GM18907 (cell line): ENCODE measurements around the gene TCF20.

Source experiments
- ATAC-seq: cut with Tn5 transposase; IDR thresholded peaks from one replicate; pipeline ENCODE4 v1.9.1; 2021; ENCODE audit warnings: mild to moderate bottlenecking, moderate library complexity; ENCODE audit not compliant: unreplicated experiment

TCF20 gene

DNA sequence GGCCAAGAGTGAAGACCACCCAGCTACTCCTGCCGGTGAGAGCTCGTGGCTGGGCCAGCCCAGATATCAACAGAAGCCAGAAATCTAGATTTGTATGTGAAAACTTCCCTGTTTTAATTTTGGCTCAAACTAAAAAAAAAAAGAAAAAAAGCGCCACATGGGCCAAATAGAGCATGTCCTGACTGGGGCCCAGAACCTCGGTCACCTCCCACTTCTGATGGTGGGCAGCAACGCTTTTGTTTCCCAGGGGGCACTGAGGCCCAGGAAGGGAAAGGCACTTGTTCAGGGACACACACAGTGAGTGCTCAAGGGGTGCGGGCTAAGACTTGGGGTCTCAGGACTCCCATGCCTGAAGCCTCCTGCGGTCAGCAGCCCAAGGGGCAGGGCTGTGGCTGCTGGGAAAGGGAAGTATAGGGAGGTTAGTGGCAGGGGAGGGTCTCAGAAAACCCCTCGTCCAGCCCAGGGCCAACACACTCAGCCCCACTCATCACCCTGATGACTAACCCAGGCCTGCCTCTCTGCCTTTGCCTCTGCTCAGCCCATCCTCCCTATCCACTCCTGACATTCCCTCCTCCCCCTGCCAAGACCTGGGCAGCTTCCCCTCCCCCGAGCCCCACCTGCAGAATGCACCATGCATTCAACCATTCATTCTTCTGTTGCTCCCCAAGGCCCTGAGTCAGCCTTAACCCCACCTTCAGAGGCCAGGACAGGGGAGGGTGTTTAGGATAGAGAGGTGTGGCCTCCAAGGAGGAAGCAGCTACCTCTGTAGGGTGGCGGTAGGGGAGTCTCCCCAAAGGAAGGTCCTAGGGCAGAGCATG, 30.0 kb upstream of the TCF20 start:
- no peak for ATAC-seq

DNA sequence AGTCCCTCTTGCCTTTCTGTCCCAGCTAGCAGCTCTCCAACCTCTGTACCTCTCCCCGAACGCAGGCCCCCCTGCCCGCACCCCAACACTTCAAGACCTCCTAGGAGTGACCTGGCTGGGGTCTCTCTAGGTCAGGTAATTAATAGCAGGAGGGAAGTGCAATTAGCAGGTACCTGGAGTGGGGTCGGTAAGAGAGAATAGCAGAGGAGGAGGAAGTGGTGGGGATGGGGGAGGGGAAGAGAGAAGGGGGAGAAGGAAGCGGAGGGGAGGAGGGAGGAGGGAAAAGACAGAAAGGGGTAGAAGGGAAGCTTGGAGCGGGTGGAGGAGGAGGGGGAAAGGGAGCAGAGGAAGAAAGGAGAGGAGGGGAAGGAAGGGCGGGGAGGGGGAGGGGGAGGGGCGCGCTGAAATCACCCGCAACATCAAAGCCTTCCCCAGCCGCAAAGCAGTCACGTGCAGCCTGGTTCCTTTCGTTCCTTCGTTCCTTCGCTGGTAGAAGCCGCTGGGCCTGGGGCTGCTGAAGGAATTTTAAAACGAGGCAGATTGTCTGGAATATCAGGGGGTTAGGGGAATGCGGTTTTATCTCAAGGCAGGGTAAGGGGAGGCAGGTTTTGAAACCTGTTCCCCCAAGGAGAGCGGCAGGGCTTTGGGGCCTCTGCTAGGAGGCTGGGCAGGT, 29.3 kb upstream of the TCF20 start:
- no peak for ATAC-seq

GRCh38 chr22:42298746-42299145, 28.3 kb upstream of the TCF20 start:
- no peak for ATAC-seq

DNA sequence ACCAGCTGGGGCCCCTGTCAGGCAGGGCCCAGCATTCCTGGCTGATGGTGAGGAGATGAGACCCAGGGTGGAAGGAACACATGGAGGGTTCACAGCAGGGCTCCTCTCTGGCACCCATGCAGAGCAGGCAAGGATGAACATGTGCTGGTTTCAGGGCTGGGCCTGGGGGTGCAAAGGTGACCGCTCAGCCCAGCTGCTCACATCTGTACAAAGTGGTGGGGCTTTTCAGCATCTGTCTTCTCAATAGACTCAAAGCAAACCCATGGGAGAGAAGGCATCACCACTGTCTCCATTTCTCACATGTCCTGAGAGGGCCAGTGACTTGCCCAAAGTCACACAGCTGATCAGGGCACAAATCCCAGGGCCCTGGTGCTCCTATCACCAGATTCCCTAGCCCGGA, 27.3 kb upstream of the TCF20 start:
- no peak for ATAC-seq

DNA sequence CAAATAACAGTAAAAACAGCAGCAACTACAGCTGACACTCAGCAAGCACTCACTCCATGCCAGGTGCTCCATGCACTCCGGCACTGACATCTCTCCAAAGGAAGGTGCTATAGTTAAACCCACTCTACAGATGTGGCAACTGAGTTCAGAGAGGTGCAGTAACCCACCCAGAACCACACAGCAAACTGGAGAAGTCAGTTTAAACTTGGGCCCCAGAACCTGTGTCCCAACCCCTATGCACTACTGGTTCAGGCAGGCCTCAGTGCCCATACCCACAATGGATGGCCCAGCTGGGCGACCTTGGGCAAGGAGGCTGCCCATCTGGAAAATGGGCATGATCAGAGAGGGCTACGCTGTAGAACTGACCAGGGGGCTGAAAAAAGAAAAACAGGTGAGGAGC, 26.4 kb upstream of the TCF20 start:
- ATAC-seq: no peak

DNA sequence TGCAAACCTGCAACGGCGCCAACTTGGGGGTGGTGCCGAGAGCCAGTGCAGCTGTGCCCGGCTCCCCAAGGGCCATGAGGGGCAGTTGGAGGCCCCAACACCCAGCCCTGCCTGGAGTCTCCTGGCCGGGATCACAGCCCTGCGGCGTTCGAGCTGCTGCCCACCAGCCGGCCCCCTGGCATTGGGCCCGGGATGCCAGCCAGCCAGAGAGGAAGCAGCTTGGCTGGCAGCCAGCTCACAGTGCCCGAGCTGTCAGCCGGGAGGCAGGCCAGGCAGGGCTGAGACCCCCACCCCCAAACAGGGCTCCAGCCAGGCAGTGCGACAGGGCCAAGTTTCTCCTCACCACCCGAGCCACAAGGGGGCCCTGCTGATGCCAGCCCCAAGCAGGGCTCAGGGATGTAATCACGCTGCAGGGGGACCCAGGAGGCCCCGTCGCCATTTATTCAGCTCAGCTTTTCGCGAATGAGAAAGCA, 26.0 kb upstream of the TCF20 start:
- ATAC-seq: no peak

DNA sequence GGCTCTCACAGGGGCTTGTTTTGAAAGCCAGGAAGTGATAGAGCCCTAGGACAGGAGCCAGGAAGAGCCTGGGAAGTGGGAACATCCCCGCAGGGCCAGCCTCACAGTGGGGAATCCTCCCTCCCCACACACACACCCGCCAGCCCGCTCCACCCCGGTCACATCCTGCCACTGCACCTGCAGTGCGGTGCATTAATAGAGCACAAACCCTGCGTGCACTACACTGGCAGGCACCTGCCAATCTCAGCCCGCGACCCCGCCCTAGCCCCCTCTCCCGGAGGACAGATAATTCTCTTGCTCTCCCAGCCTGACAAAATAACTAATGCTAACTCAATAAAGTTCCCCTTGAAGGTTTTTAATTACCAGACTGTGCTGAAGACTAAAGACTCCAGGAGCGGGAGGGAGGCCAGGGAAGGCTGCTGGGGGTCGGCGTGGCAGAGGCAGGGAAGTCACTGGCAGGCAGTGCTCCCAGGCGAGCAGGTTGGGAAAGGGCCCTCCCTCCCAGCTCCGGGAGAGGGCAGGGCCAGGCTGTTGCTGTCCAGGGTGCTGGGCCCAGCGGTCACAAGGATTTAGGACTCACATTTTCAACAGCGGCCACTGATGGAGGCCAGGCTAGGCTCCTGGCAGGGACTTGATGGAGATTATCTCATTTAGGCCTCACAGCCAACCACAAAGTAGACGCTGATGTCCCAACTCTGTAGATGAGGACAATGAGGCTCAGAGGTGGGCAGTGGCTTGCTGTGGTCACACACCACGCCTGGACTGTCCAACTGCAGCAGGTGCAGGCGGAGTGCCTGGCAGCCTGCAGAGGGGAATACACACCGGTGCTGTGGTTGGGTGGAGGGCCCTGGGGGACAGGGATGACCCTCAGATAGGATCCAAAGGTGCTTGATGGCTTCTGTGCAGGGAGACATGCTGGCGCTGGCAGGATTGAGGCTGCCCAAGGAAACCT, 23.9 kb upstream of the TCF20 start:
- ATAC-seq: no peak

DNA sequence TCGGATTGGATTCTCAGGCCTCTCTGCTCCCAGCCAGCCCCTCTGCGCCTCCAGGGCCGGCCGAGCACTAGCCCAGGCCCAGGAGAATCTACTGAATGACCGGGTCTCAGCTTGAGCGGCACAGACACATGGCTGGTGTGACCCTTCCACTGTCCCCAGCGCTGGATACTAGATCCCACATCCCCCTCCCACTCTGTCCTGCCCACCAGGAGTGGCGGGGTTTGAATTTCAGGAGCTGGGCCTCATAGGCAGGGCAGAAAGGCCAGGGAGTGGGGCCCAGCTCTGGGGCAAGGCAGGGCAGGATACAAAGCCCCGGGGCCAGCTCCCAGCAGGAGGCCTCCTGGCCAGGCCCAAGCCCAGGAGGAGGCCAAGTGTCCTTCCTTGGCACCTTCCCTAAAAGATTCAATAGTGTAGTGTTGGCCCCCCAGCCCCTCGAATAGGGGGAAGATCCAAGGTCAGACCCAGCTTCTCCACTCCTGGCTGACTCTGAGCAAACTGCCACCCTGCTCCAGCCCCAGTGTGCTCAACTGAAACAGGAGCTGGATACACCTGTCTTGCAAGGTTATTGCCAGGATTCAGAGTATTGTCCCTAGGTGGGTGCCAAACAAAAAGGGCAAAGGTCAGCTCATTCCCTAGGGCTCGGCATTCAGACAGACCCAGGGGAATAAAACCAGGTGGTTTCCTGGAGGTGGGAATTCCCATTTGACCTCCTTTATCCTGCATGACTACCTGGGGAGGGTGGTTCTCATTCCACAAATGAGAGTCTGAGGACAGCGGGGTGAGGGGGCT, 22.5 kb upstream of the TCF20 start:
- no peak for ATAC-seq

DNA sequence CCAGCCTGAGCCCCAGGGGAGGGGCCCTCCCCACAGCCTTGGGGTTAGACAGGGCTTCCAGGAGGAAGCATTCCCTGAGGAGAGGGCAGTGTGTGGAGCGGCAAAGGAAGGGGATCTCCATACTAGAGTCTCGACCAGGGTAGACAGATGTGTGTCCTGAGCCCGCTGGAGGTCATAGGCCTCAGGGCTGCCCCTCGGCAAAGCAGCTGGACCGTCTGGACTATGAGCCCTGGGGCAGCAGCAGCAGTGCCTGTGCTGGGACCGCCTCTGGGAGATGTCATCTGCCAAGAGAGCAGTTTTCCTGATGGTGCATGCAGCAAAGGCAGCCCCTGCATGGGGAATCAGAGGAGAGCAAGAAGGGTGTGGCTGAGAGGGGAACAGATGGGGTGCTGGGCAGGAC, 20.8 kb upstream of the TCF20 start:
- ATAC-seq: no peak

GRCh38 chr22:42289671-42290541, 19.5 kb upstream of the TCF20 start:
- no peak for ATAC-seq

DNA sequence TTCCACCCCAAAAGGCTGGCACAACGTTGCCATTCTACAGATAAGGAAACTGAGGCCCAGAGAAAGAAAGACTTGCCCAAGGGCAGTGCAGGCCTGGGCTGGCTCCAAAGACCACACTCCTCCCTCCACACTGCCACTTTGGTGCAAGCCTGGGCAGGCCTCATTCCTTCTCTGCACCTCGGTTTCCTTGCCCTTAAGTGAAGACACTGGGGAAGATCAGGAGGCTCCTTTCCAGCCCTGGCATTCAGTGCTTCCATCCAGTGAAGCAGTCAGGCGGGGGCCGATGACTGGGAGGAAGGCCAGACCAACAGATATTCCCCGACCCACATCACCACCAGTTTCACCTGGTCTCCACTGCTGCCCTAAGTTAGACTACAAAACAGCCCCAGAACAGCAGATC, 18.3 kb upstream of the TCF20 start:
- ATAC-seq: no peak

DNA sequence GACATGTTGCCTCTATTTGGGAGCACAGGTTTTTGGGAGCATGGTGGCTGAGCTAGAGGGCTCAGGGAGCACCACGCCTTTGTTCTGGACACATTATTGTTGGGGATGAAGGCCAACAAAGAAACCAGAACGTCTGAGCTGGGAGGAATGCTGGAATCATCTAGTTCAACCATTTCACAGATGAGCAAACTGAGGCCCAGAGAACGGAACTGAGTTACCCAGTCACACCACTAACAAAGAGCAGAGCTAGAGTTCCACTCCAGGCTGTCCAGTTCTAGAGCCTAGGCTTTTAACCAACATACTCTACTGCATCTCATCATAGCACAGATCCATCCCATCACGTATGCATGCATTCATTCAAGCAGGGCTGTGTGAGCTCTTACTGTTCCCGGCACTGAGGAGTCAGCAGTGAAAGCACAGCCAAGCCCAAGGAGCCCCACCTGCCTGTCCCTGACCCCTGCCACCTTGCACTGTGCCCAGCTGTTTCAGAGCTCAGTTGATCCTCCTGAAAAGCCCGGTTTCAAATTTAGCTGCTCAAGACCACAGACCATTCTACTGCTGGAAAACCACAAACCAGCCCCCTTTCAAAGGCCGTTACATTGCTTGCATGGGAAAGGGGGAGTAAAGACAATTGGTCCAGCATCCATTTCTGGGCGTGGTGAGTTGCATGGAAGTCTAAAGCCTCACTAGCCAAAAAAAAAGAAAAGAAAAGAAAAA, 16.9 kb upstream of the TCF20 start:
- ATAC-seq: no peak

- ATAC-seq: no peak
These were observed 15.8 kb upstream of the TCF20 start for GRCh38 chr22:42286205-42286604.

- ATAC-seq: no peak
These were observed 15.2 kb upstream of the TCF20 start for GRCh38 chr22:42285604-42286003.

- ATAC-seq: no peak
These were observed 14.3 kb upstream of the TCF20 start for GRCh38 chr22:42284643-42285181.

DNA sequence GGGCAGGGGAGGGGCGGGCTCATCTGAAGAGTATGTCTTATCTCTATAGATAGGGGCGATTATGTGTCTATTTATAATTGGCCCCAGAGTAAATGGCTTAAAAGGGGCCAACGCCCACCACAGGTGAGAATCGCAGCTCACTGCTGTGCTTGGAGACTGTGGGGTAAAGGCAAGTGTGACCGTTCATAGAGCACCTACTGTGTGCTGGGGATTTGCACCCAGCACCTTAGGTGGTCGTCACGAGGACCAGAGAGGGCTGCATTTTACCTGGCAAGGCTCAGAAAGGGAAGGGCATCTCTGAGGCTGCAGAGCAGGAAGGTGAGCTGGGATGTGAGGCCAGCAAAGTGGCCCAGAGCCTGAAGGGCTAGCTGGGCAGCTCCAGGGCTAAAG, 13.7 kb upstream of the TCF20 start:
- ATAC-seq: no peak

GRCh38 chr22:42283278-42284201, 13.1 kb upstream of the TCF20 start:
- no peak for ATAC-seq

DNA sequence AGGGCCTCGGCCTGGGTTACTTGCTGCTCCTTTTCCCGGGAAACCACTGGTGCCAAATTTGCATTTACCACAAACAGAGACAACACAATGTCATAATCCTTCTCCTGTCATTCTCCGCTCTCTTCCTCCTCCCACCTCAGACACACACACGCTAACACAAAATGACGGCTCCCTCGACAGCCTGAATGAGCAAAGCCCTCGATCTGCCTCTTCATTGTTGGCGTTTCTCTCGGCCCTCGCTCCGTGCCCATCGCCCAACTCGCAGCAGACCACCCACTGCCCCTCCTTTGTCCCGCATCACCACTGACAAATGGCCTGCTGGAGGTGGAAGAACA, 12.5 kb upstream of the TCF20 start:
- ATAC-seq: no peak
